COR-L47 (cell line): ENCODE measurements around the gene MAP7.
"Not testable (repeated sequence)": the region's sequence is repeated elsewhere in the genome, so short reads cannot be mapped to it uniquely, and the experiment has no call there.

Experiments
- DNase-seq: peaks from one replicate; lab custom pipeline; 2025; lab: John Stamatoyannopoulos, UW

The MAP7 gene

GRCh38 chr6:136337606-136338005, 212.6 kb downstream of the MAP7 start:
- DNase-seq = no peak

GRCh38 chr6:136337121-136337520, 213.1 kb downstream of the MAP7 start:
- no peak for DNase-seq

GRCh38 chr6:136335736-136336363, 214.4 kb downstream of the MAP7 start:
- no peak for DNase-seq

GRCh38 chr6:136334853-136335252, 215.4 kb downstream of the MAP7 start:
- no peak for DNase-seq

- no peak for DNase-seq
Measured at GRCh38 chr6:136334465-136334846, 215.8 kb downstream of the MAP7 start.

- no peak for DNase-seq
Measured at GRCh38 chr6:136333824-136334464, 216.3 kb downstream of the MAP7 start.

GRCh38 chr6:136331461-136331860, 218.8 kb downstream of the MAP7 start:
- no peak for DNase-seq

GRCh38 chr6:136330634-136331033, 219.6 kb downstream of the MAP7 start:
- DNase-seq = no peak

- DNase-seq = no peak
Measured at GRCh38 chr6:136326038-136326553, 224.1 kb downstream of the MAP7 start.

- DNase-seq = no peak
Measured at GRCh38 chr6:136324686-136325380, 225.4 kb downstream of the MAP7 start.

- DNase-seq = no peak
Measured at GRCh38 chr6:136323431-136324112, 226.7 kb downstream of the MAP7 start.

- no peak for DNase-seq
Measured at GRCh38 chr6:136319732-136320131, 230.5 kb downstream of the MAP7 start.

- no peak for DNase-seq
Measured at GRCh38 chr6:136318676-136319075, 231.5 kb downstream of the MAP7 start.

GRCh38 chr6:136317971-136318370, 232.3 kb downstream of the MAP7 start:
- no peak for DNase-seq

GRCh38 chr6:136317021-136317694, 233.1 kb downstream of the MAP7 start:
- DNase-seq = peak; percentile 37

GRCh38 chr6:136315594-136315993, 234.6 kb downstream of the MAP7 start:
- DNase-seq = no peak

GRCh38 chr6:136312975-136313374, 237.2 kb downstream of the MAP7 start:
- no peak for DNase-seq

GRCh38 chr6:136309729-136310311, 240.4 kb downstream of the MAP7 start:
- DNase-seq = no peak

GRCh38 chr6:136309171-136309570, 241.1 kb downstream of the MAP7 start:
- DNase-seq = no peak

GRCh38 chr6:136308469-136308868, 241.8 kb downstream of the MAP7 start:
- DNase-seq = not testable (repeated sequence)

- no peak for DNase-seq
Measured at GRCh38 chr6:136307351-136307750, 242.9 kb downstream of the MAP7 start.

- no peak for DNase-seq
Measured at GRCh38 chr6:136306466-136306865, 243.8 kb downstream of the MAP7 start.
